GM23338 (cell line): ENCODE results near the gene SELP. TPM values are rescaled to one million over a fixed set of nuclear protein-coding genes. Genes with fewer than 3 reads are reported as not detected.

Experiments used
- ATAC-seq: fragments of 200-7000 bp; cut with Tn5 transposase; 3 replicates; pipeline ENCODE4 v1.9.1; 2020
- DNase-seq: peaks from one replicate; pipeline ENCODE4 v3.0.0-alpha.2; 2015; ENCODE audit warnings: low spot score
- H2AFZ ChIP-seq: fragments of 200-600 bp; sonication (generic); 2 replicates; pipeline ENCODE4 v1.8.0; 2016; ENCODE audit warnings: antibody characterized with exemption, mild to moderate bottlenecking, moderate library complexity
- H3F3A ChIP-seq: fragments of 200-600 bp; sonication (generic); replicated peaks from 2 replicates; pipeline ENCODE4 v1.8.0; 2017; ENCODE audit warnings: antibody characterized with exemption, mixed run types, low read depth
- H3K27ac ChIP-seq: fragments of 200-600 bp; sonication (generic); 2 replicates; pipeline ENCODE4 v1.6.1; 2016; ENCODE audit warnings: low read depth
- H3K27me3 ChIP-seq: fragments of 200-600 bp; sonication (generic); 2 replicates; pipeline ENCODE4 v1.8.0; 2016; ENCODE audit warnings: mild to moderate bottlenecking, mixed run types, moderate library complexity; ENCODE audit not compliant: insufficient read depth
- H3K36me3 ChIP-seq: fragments of 200-600 bp; sonication (generic); 2 replicates; pipeline ENCODE4 v1.8.0; 2016; ENCODE audit warnings: mild to moderate bottlenecking; ENCODE audit not compliant: insufficient read depth
- H3K4me1 ChIP-seq: fragments of 200-600 bp; sonication (generic); 2 replicates; pipeline ENCODE4 v1.8.0; 2016; ENCODE audit warnings: mild to moderate bottlenecking, moderate library complexity; ENCODE audit not compliant: insufficient read depth
- H3K4me2 ChIP-seq: fragments of 200-600 bp; sonication (generic); 2 replicates; pipeline ENCODE4 v1.7.1; 2017; ENCODE audit warnings: mixed run types
- H3K4me3 ChIP-seq: fragments of 200-600 bp; sonication (generic); 2 replicates; pipeline ENCODE4 v1.6.1; 2016; ENCODE audit warnings: mixed run types
- H3K79me2 ChIP-seq: fragments of 200-600 bp; sonication (generic); replicated peaks from 2 replicates; pipeline ENCODE4 v1.8.0; 2017; ENCODE audit warnings: mild to moderate bottlenecking; ENCODE audit not compliant: insufficient read depth
- H3K9me2 ChIP-seq: fragments of 200-600 bp; sonication (generic); 2 replicates; pipeline ENCODE4 v1.8.0; 2017; ENCODE audit not compliant: insufficient read depth
- H4K20me1 ChIP-seq: fragments of 200-600 bp; sonication (generic); replicated peaks from 2 replicates; pipeline ENCODE4 v1.8.0; 2017; ENCODE audit warnings: mild to moderate bottlenecking; ENCODE audit not compliant: insufficient read depth
- H3K27ac Mint-ChIP-seq: 2 replicates; pipeline ENCODE4 v1.8.0; 2020; ENCODE audit warnings: inconsistent platforms, mild to moderate bottlenecking, moderate library complexity, mixed read lengths
- H3K27me3 Mint-ChIP-seq: 3 replicates; pipeline ENCODE4 v1.8.0; 2022; ENCODE audit warnings: low read depth, mild to moderate bottlenecking, moderate library complexity, mixed read lengths, inconsistent platforms; ENCODE audit not compliant: insufficient read depth, poor library complexity
- H3K36me3 Mint-ChIP-seq: 3 replicates; pipeline ENCODE4 v1.8.0; 2021; ENCODE audit warnings: low read depth, mild to moderate bottlenecking, inconsistent platforms, moderate library complexity, mixed read lengths
- H3K4me1 Mint-ChIP-seq: 3 replicates; pipeline ENCODE4 v1.8.0; 2020; ENCODE audit warnings: mild to moderate bottlenecking, inconsistent platforms, mixed read lengths
- H3K4me3 Mint-ChIP-seq: 3 replicates; pipeline ENCODE4 v1.8.0; 2021; ENCODE audit warnings: moderate library complexity, mild to moderate bottlenecking, inconsistent platforms, mixed read lengths
- H3K9me3 Mint-ChIP-seq: 3 replicates; pipeline ENCODE4 v1.8.0; 2020; ENCODE audit warnings: moderate library complexity, mild to moderate bottlenecking, inconsistent platforms, mixed read lengths
- CREB1 ChIP-seq: fragments of 250-450 bp; sonication (Bioruptor Pico); IDR thresholded peaks from 2 replicates; pipeline ENCODE4 v1.5.0; 2020; ENCODE audit warnings: low read depth, mild to moderate bottlenecking, moderate library complexity
- EZH2 ChIP-seq: fragments of 200-600 bp; sonication (generic); IDR thresholded peaks from one replicate; pipeline ENCODE4 v1.8.0; 2017; ENCODE audit warnings: antibody characterized with exemption, mild to moderate bottlenecking, low read depth; ENCODE audit not compliant: unreplicated experiment
- EZH2phosphoT487 ChIP-seq: fragments of 200-600 bp; sonication (generic); IDR thresholded peaks from one replicate; pipeline ENCODE4 v1.8.1; 2018; ENCODE audit warnings: antibody characterized with exemption; ENCODE audit not compliant: unreplicated experiment
- ZNF114 ChIP-seq: fragments of 250-450 bp; sonication (Bioruptor Pico); IDR thresholded peaks from 2 replicates; pipeline ENCODE4 v1.5.0; 2020; ENCODE audit warnings: mild to moderate bottlenecking, moderate library complexity
- polyA plus RNA-seq: library from polyadenylated mRNA; unstranded; fragments of >200 nt; fragmentation: Nextera tagmentation; extraction: Ambion mirVana; gene quantifications from 2 replicates; pipeline ENCODE4 v1.2.1, GENCODE V29; 2016
- total RNA-seq: library from RNA; depleted of rRNA; stranded (reverse); fragments of >200 nt; shearing (Covaris generic); gene quantifications from 2 replicates; pipeline ENCODE4 v1.2.3, GENCODE V29; 2014
- TF ChIP-seq, protein P1 (sequence below): IDR thresholded peaks from one replicate; pipeline ENCODE4 v1.6.1; 2018; ENCODE audit warnings: antibody characterized with exemption; ENCODE audit not compliant: unreplicated experiment
- TF ChIP-seq, protein P2 (sequence below): IDR thresholded peaks from 2 replicates; pipeline ENCODE4 v1.6.1; 2016; ENCODE audit warnings: antibody characterized with exemption
- TF ChIP-seq, protein P3 (sequence below), 2 experiments: fragments of 200-600 bp in 1 of 2; sonication (generic) in 1 of 2; conservative IDR thresholded peaks; 2 replicates each; pipeline versions ENCODE4 v1.5.1 to v1.6.1; 2016 to 2017; ENCODE audit warnings: antibody characterized with exemption in 2 of 2, low read depth in 2 of 2, mild to moderate bottlenecking in 2 of 2, moderate library complexity in 1 of 2
- TF ChIP-seq, protein P4 (sequence below): fragments of 250-450 bp; sonication (Bioruptor Pico); IDR thresholded peaks from 2 replicates; pipeline ENCODE4 v1.5.0; 2020; ENCODE audit warnings: mild to moderate bottlenecking, moderate library complexity

Gene SELP
- total and polyA plus RNA-seq, 2 experiments from 2014 or later = not detected

DNA sequence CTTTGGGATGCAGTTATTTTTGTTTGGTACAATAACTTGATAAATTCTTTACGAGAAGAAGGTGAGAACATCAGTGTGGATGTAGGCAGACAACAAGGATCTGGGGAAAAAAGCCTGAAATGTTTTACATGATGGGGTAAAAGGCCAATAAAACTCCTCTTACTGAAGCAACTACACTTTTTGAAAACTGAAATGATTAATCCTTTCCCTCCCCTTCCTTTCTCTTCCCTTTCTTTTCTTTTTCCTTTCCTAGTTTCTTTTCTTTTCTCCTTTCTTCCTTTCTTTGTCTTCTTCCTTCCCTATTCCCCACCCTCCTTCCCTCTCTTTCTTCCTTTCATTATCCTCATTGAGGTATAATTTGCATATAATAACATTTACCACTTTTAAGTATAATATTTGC lies 68.2 kb downstream of the SELP start:
- H3K9me3 Mint-ChIP-seq = peaks cover 6% of the 10 kb centered on the region; the same call in 1 of the 3 replicates
- no peaks in the 10 kb centered on the region for H3F3A ChIP-seq
- ATAC-seq (no peak), DNase-seq (no peak)
- TF ChIP-seq, protein P1, sequence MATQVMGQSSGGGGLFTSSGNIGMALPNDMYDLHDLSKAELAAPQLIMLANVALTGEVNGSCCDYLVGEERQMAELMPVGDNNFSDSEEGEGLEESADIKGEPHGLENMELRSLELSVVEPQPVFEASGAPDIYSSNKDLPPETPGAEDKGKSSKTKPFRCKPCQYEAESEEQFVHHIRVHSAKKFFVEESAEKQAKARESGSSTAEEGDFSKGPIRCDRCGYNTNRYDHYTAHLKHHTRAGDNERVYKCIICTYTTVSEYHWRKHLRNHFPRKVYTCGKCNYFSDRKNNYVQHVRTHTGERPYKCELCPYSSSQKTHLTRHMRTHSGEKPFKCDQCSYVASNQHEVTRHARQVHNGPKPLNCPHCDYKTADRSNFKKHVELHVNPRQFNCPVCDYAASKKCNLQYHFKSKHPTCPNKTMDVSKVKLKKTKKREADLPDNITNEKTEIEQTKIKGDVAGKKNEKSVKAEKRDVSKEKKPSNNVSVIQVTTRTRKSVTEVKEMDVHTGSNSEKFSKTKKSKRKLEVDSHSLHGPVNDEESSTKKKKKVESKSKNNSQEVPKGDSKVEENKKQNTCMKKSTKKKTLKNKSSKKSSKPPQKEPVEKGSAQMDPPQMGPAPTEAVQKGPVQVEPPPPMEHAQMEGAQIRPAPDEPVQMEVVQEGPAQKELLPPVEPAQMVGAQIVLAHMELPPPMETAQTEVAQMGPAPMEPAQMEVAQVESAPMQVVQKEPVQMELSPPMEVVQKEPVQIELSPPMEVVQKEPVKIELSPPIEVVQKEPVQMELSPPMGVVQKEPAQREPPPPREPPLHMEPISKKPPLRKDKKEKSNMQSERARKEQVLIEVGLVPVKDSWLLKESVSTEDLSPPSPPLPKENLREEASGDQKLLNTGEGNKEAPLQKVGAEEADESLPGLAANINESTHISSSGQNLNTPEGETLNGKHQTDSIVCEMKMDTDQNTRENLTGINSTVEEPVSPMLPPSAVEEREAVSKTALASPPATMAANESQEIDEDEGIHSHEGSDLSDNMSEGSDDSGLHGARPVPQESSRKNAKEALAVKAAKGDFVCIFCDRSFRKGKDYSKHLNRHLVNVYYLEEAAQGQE = no peak
- TF ChIP-seq, protein P2, sequence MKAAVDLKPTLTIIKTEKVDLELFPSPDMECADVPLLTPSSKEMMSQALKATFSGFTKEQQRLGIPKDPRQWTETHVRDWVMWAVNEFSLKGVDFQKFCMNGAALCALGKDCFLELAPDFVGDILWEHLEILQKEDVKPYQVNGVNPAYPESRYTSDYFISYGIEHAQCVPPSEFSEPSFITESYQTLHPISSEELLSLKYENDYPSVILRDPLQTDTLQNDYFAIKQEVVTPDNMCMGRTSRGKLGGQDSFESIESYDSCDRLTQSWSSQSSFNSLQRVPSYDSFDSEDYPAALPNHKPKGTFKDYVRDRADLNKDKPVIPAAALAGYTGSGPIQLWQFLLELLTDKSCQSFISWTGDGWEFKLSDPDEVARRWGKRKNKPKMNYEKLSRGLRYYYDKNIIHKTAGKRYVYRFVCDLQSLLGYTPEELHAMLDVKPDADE = no peak
- TF ChIP-seq EZH2phosphoT487 (no peak), CREB1 (CRISPR knock-in tag) (no peak), ZNF114 (no peak), EZH2 (no peak)
- TF ChIP-seq, protein P3, sequence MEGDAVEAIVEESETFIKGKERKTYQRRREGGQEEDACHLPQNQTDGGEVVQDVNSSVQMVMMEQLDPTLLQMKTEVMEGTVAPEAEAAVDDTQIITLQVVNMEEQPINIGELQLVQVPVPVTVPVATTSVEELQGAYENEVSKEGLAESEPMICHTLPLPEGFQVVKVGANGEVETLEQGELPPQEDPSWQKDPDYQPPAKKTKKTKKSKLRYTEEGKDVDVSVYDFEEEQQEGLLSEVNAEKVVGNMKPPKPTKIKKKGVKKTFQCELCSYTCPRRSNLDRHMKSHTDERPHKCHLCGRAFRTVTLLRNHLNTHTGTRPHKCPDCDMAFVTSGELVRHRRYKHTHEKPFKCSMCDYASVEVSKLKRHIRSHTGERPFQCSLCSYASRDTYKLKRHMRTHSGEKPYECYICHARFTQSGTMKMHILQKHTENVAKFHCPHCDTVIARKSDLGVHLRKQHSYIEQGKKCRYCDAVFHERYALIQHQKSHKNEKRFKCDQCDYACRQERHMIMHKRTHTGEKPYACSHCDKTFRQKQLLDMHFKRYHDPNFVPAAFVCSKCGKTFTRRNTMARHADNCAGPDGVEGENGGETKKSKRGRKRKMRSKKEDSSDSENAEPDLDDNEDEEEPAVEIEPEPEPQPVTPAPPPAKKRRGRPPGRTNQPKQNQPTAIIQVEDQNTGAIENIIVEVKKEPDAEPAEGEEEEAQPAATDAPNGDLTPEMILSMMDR (conservative IDR thresholded peaks at IDR 0.05; ENCODE audit: low read depth in 2 of 2) = no peak
- TF ChIP-seq, protein P4, sequence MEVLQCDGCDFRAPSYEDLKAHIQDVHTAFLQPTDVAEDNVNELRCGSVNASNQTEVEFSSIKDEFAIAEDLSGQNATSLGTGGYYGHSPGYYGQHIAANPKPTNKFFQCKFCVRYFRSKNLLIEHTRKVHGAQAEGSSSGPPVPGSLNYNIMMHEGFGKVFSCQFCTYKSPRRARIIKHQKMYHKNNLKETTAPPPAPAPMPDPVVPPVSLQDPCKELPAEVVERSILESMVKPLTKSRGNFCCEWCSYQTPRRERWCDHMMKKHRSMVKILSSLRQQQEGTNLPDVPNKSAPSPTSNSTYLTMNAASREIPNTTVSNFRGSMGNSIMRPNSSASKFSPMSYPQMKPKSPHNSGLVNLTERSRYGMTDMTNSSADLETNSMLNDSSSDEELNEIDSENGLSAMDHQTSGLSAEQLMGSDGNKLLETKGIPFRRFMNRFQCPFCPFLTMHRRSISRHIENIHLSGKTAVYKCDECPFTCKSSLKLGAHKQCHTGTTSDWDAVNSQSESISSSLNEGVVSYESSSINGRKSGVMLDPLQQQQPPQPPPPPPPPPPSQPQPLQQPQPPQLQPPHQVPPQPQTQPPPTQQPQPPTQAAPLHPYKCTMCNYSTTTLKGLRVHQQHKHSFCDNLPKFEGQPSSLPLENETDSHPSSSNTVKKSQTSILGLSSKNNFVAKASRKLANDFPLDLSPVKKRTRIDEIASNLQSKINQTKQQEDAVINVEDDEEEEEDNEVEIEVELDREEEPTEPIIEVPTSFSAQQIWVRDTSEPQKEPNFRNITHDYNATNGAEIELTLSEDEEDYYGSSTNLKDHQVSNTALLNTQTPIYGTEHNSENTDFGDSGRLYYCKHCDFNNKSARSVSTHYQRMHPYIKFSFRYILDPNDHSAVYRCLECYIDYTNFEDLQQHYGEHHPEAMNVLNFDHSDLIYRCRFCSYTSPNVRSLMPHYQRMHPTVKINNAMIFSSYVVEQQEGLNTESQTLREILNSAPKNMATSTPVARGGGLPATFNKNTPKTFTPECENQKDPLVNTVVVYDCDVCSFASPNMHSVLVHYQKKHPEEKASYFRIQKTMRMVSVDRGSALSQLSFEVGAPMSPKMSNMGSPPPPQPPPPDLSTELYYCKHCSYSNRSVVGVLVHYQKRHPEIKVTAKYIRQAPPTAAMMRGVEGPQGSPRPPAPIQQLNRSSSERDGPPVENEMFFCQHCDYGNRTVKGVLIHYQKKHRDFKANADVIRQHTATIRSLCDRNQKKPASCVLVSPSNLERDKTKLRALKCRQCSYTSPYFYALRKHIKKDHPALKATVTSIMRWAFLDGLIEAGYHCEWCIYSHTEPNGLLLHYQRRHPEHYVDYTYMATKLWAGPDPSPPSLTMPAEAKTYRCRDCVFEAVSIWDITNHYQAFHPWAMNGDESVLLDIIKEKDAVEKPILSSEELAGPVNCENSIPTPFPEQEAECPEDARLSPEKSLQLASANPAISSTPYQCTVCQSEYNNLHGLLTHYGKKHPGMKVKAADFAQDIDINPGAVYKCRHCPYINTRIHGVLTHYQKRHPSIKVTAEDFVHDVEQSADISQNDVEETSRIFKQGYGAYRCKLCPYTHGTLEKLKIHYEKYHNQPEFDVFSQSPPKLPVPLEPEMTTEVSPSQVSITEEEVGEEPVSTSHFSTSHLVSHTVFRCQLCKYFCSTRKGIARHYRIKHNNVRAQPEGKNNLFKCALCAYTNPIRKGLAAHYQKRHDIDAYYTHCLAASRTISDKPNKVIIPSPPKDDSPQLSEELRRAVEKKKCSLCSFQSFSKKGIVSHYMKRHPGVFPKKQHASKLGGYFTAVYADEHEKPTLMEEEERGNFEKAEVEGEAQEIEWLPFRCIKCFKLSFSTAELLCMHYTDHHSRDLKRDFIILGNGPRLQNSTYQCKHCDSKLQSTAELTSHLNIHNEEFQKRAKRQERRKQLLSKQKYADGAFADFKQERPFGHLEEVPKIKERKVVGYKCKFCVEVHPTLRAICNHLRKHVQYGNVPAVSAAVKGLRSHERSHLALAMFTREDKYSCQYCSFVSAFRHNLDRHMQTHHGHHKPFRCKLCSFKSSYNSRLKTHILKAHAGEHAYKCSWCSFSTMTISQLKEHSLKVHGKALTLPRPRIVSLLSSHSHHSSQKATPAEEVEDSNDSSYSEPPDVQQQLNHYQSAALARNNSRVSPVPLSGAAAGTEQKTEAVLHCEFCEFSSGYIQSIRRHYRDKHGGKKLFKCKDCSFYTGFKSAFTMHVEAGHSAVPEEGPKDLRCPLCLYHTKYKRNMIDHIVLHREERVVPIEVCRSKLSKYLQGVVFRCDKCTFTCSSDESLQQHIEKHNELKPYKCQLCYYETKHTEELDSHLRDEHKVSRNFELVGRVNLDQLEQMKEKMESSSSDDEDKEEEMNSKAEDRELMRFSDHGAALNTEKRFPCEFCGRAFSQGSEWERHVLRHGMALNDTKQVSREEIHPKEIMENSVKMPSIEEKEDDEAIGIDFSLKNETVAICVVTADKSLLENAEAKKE (CRISPR knock-in tag) = no peak
- no peaks in the 10 kb centered on the region for H3K36me3 ChIP-seq
- no peaks in the 10 kb centered on the region for H3K27me3 ChIP-seq
- no peak overlapping the region for H3K4me3 Mint-ChIP-seq
- H3K36me3 Mint-ChIP-seq = no peaks in the 10 kb centered on the region
- H4K20me1 ChIP-seq = no peaks in the 10 kb centered on the region
- H3K27ac ChIP-seq = no peak overlapping the region
- no peak overlapping the region for H3K4me3 ChIP-seq
- H2AFZ ChIP-seq = no peak overlapping the region
- H3K27me3 Mint-ChIP-seq = no peaks in the 10 kb centered on the region
- H3K9me2 ChIP-seq = 0 out of 2 replicates have a peak, but pooled peaks cover 5% of the 10 kb centered on the region
- no peaks in the 10 kb centered on the region for H3K79me2 ChIP-seq
- H3K27ac Mint-ChIP-seq = no peak overlapping the region
- H3K4me2 ChIP-seq = no peak overlapping the region
- H3K4me1 ChIP-seq = no peaks in the 10 kb centered on the region
- peaks cover 14% of the 10 kb centered on the region for H3K4me1 Mint-ChIP-seq
